K562 (cell line): ENCODE data around the gene ZNF37A. TPM values are rescaled to one million over a fixed set of nuclear protein-coding genes. Genes with fewer than 3 reads are reported as not detected.
A peak's percentile ranks its signal among the peaks of the same experiment; 100 is the strongest.

Experiments
- CBFA2T2 ChIP-seq: fragments of 450-650 bp; conservative IDR thresholded peaks from 2 replicates; pipeline ENCODE4 v1.6.1; 2017; ENCODE audit warnings: mild to moderate bottlenecking
- CBFA2T3 ChIP-seq: fragments of 450-650 bp; IDR thresholded peaks from 2 replicates; pipeline ENCODE4 v1.6.1; 2017
- CEBPG ChIP-seq, 3 experiments: fragments of 200-800 bp in 1 of 3; sonication (Bioruptor generic) in 1 of 3; sonication (generic) in 1 of 3; formaldehyde crosslinking in 1 of 3; IDR thresholded peaks in 2 of 3; conservative IDR thresholded peaks in 1 of 3; 2 replicates each; pipeline versions ENCODE4 v1.6.1 to v1.8.0; 2016 to 2022; ENCODE audit warnings: missing compliant biosample characterization in 2 of 3, missing genetic modification characterization in 2 of 3, mild to moderate bottlenecking in 1 of 3, missing genetic modification reagents in 1 of 3
- DEAF1 ChIP-seq: fragments of 450-650 bp; formaldehyde crosslinking; IDR thresholded peaks from 2 replicates; pipeline ENCODE4 v1.4.0; 2020; ENCODE audit warnings: mild to moderate bottlenecking, moderate library complexity
- DLX4 ChIP-seq: fragments of 250-450 bp; sonication (Bioruptor Pico); IDR thresholded peaks from 2 replicates; pipeline ENCODE4 v1.6.1; 2021; ENCODE audit warnings: mild to moderate bottlenecking
- ELF4 ChIP-seq: fragments of 450-650 bp; formaldehyde crosslinking; IDR thresholded peaks from 2 replicates; pipeline ENCODE4 v1.4.0; 2022; ENCODE audit warnings: missing genetic modification characterization
- FOXO4 ChIP-seq: fragments of 450-650 bp; formaldehyde crosslinking; IDR thresholded peaks from 2 replicates; pipeline ENCODE4 v1.4.0; 2020; ENCODE audit warnings: mild to moderate bottlenecking, moderate library complexity
- ID3 ChIP-seq, 2 experiments: fragments of 250-450 bp in 1 of 2; fragments of 450-650 bp in 1 of 2; sonication (Bioruptor Pico) in 1 of 2; IDR thresholded peaks; 2 replicates each; pipeline versions ENCODE4 v1.6.1 to v1.8.0; 2016 to 2021; ENCODE audit warnings: mild to moderate bottlenecking in 2 of 2, moderate library complexity in 2 of 2, missing compliant biosample characterization in 1 of 2, missing genetic modification characterization in 1 of 2
- MCM2 ChIP-seq: fragments of 450-650 bp; IDR thresholded peaks from 2 replicates; pipeline ENCODE4 v1.6.1; 2017; ENCODE audit warnings: low read depth, mild to moderate bottlenecking
- NR0B1 ChIP-seq: fragments of 450-650 bp; IDR thresholded peaks from one replicate; pipeline ENCODE4 v1.6.1; 2018; ENCODE audit warnings: mild to moderate bottlenecking, moderate library complexity; ENCODE audit not compliant: partially characterized antibody
- NUFIP1 ChIP-seq: fragments of 450-650 bp; IDR thresholded peaks from 2 replicates; pipeline ENCODE4 v1.6.1; 2018; ENCODE audit not compliant: partially characterized antibody
- RCOR1 ChIP-seq, 2 experiments: IDR thresholded peaks; 2 replicates each; pipeline ENCODE4 v1.6.1; 2012; ENCODE audit warnings: low read depth in 2 of 2, low read length in 2 of 2, borderline replicate concordance in 1 of 2, improper control_type of control experiment in 1 of 2
- SMAD3 ChIP-seq: fragments of 450-650 bp; formaldehyde crosslinking; conservative IDR thresholded peaks from 2 replicates; pipeline ENCODE4 v1.4.0; 2020; ENCODE audit warnings: mild to moderate bottlenecking
- TBL1XR1 ChIP-seq, 2 experiments: IDR thresholded peaks; 2 replicates each; pipeline ENCODE4 v1.6.1; 2012; ENCODE audit warnings: improper control_type of control experiment in 2 of 2, low read length in 2 of 2, mild to moderate bottlenecking in 1 of 2
- TCF7L2 ChIP-seq: fragments of 150-350 bp; IDR thresholded peaks from 2 replicates; pipeline ENCODE4 v1.6.1; 2016; ENCODE audit warnings: low read depth, mild to moderate bottlenecking, low read length, moderate library complexity
- ZNF23 ChIP-seq: fragments of 250-450 bp; sonication (Bioruptor Pico); IDR thresholded peaks from 2 replicates; pipeline ENCODE4 v1.4.0; 2020; ENCODE audit warnings: mild to moderate bottlenecking
- ZNF449 ChIP-seq: fragments of 250-450 bp; sonication (Bioruptor Pico); IDR thresholded peaks from 2 replicates; pipeline ENCODE4 v1.8.0; 2022; ENCODE audit warnings: moderate library complexity, mild to moderate bottlenecking, inconsistent platforms
- ZNF511 ChIP-seq: sonication (generic); formaldehyde crosslinking; IDR thresholded peaks from 2 replicates; pipeline ENCODE4 v1.8.0; 2022; ENCODE audit warnings: mild to moderate bottlenecking, missing genetic modification reagents
- ZNF512 ChIP-seq: IDR thresholded peaks from 2 replicates; pipeline ENCODE4 v1.6.1; 2016; ENCODE audit warnings: missing genetic modification characterization, missing compliant biosample characterization
- polyA plus RNA-seq, 8 experiments: library from polyadenylated mRNA; depleted of rRNA in 4 of 8; stranded (reverse) in 5 of 8; unstranded in 3 of 8; fragments of >200 nt; fragmentation: Nextera tagmentation in 2 of 8; fragmentation: Illumina TruSeq in 1 of 8; extraction: Ambion mirVana in 2 of 8; extraction: Trizol in 1 of 8; gene quantifications; 2 replicates each; pipeline versions ENCODE4 v1.2.1 to v1.2.3, GENCODE V29; 2011 to 2014; ENCODE audit warnings: inconsistent platforms in 1 of 8, missing spikeins in 1 of 8
- total RNA-seq, 7 experiments: library from RNA; depleted of rRNA in 6 of 7; stranded (reverse); fragments of >200 nt in 6 of 7; fragmentation: Illumina TruSeq in 2 of 7; extraction: Trizol in 2 of 7; gene quantifications; 2 replicates each; pipeline versions ENCODE4 v1.2.1 to v1.2.3, GENCODE V29; 2011 to 2021; ENCODE audit warnings: low replicate concordance in 1 of 7

The ZNF37A gene
- total and polyA plus RNA-seq, 9 of the 15 experiments (the other 6 are each of a cell fraction or from before 2014, with no cell fraction given): 4.1 to 21.6 (median 16.4) TPM

- TF ChIP-seq TBL1XR1 (IDR thresholded peaks at IDR 0.05; ENCODE audit: low read length in 2 of 2): no peak
- no peak for TF ChIP-seq NUFIP1
- no peak for TF ChIP-seq MCM2
- TF ChIP-seq DLX4: no peak
- TF ChIP-seq CEBPG (CRISPR knock-in tag; IDR thresholded peaks at IDR 0.05): no peak
- no peak for TF ChIP-seq CEBPG (tag; conservative IDR thresholded peaks at IDR 0.05 in 1 of 2, IDR thresholded peaks at IDR 0.05 in 1 of 2)
- TF ChIP-seq RCOR1 (IDR thresholded peaks at IDR 0.05; ENCODE audit: borderline replicate concordance in 1 of 2, low read depth in 2 of 2, low read length in 2 of 2): 0 out of 4 replicates have a peak, but pooled peaks of 1 of the 2 experiments have one; percentile 47
- no peak for TF ChIP-seq TCF7L2
- no peak for TF ChIP-seq ZNF511 (CRISPR knock-in tag)
- TF ChIP-seq NR0B1: no peak
- TF ChIP-seq SMAD3 (CRISPR knock-in tag): no peak
- TF ChIP-seq CBFA2T2: peak; percentile 75
- no peak for TF ChIP-seq DEAF1
- TF ChIP-seq ZNF512 (tag): no peak
- TF ChIP-seq ID3 (CRISPR knock-in tag; IDR thresholded peaks at IDR 0.05): no peak
- TF ChIP-seq ID3 (tag; IDR thresholded peaks at IDR 0.05): no peak
- no peak for TF ChIP-seq ZNF23 (CRISPR knock-in tag)
- no peak for TF ChIP-seq FOXO4 (CRISPR knock-in tag)
- TF ChIP-seq CBFA2T3: peak; percentile 84
- TF ChIP-seq ZNF449 (CRISPR knock-in tag): no peak
- TF ChIP-seq ELF4: no peak
Observed at GRCh38 chr10:38045129-38045528, 49.0 kb upstream of the ZNF37A start (continued).
